ENCODE results near the gene C1QTNF8.

DNA sequence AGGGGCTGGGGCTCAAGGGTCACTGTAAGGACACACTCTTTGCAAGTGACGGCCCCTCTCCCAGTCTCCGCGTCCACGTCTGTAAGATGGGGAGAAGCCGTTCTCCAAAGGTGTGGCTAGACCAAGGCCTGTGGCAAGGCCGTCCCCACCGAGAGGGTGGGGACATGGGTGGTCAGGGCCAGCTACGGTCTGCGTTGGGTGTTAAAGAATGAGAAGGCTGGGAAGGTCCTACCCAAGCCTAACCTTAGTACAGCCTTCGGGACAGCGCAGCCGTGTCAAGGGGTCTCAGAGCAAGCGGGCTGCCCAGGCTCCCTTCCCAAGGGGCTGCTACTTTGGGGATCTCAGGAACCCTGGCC lies 1.9 kb downstream of the C1QTNF8 start:
- TF ChIP-seq CHD2 (IDR thresholded peaks at IDR 0.05; ENCODE audit: low read length, partially characterized antibody) (no peak), FOSL2 (IDR thresholded peaks at IDR 0.05) (no peak), FOSL2 (CRISPR knock-in tag; IDR thresholded peaks at IDR 0.05) (no peak)
- TF ChIP-seq, protein P1, sequence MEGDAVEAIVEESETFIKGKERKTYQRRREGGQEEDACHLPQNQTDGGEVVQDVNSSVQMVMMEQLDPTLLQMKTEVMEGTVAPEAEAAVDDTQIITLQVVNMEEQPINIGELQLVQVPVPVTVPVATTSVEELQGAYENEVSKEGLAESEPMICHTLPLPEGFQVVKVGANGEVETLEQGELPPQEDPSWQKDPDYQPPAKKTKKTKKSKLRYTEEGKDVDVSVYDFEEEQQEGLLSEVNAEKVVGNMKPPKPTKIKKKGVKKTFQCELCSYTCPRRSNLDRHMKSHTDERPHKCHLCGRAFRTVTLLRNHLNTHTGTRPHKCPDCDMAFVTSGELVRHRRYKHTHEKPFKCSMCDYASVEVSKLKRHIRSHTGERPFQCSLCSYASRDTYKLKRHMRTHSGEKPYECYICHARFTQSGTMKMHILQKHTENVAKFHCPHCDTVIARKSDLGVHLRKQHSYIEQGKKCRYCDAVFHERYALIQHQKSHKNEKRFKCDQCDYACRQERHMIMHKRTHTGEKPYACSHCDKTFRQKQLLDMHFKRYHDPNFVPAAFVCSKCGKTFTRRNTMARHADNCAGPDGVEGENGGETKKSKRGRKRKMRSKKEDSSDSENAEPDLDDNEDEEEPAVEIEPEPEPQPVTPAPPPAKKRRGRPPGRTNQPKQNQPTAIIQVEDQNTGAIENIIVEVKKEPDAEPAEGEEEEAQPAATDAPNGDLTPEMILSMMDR (IDR thresholded peaks at IDR 0.05), result no peak

Data from A549 (cell line).